HCT116 (cell line): ENCODE data around the gene PSMG3. TPM values are rescaled to one million over a fixed set of nuclear protein-coding genes. Genes with fewer than 3 reads are reported as not detected.

Experiments used
- ATAC-seq: fragments of 200-7000 bp; cut with Tn5 transposase; 2 replicates; pipeline ENCODE4 v1.9.1; 2020; ENCODE audit warnings: mild to moderate bottlenecking, moderate library complexity
- BruUV-seq: library from RNA; stranded (reverse); fragments of 400-500 nt; replicated peaks from 2 replicates; lab custom pipeline; 2021; lab: Mats Ljungman, UMichigan
- CTCF ChIA-PET: fragments of 300-600 bp; sonication (Branson Sonifier 250); formaldehyde crosslinking; loops from one replicate; lab custom pipeline; 2021; ENCODE audit warnings: antibody characterized with exemption; lab: Charles Lee
- POLR2A ChIA-PET: fragments of 300-600, 350-600 bp; sonication (Branson Sonifier 250); formaldehyde crosslinking; loops from one replicate; lab custom pipeline; 2021; ENCODE audit warnings: antibody characterized with exemption; lab: Charles Lee
- RAD21 ChIA-PET, 2 experiments: fragments of 300-600 bp; sonication (Branson Sonifier 250); formaldehyde crosslinking; loops; one replicate each; lab custom pipeline; 2023; ENCODE audit warnings: low total read pairs in 2 of 2; ENCODE audit not compliant: uncharacterized antibody in 2 of 2, unreplicated experiment in 2 of 2, low non-redundant PET in 1 of 2; lab: Charles Lee
- DNase-seq: peaks from one replicate; pipeline ENCODE4 v3.0.0-alpha.2; 2010; ENCODE audit warnings: low read depth, low spot score
- H2AFZ ChIP-seq: fragments of 200-600 bp; shearing (Covaris generic), sonication (generic); 2 replicates; pipeline ENCODE4 v1.6.1; 2017; ENCODE audit warnings: low read depth, mixed run types, mixed read lengths, antibody characterized with exemption, low read length; ENCODE audit not compliant: poor library complexity, severe bottlenecking
- H3K27ac ChIP-seq: 2 replicates; pipeline ENCODE4 v1.5.1; 2012; ENCODE audit warnings: low read depth, low read length
- H3K27me3 ChIP-seq: fragments of 200-600 bp; sonication (generic); 2 replicates; pipeline ENCODE4 v1.6.1; 2016; ENCODE audit warnings: mixed run types, low read length, mixed read lengths; ENCODE audit not compliant: insufficient read depth
- H3K36me3 ChIP-seq, 2 experiments: fragments of 200-500 bp in 1 of 2; fragments of 200-600 bp in 1 of 2; sonication (Bioruptor generic) in 1 of 2; sonication (generic) in 1 of 2; 2 replicates each; pipeline versions ENCODE4 v1.5.1 to v1.6.1; 2014 to 2016; ENCODE audit warnings: low read length in 2 of 2, inconsistent platforms in 1 of 2, mixed read lengths in 1 of 2, mixed run types in 1 of 2; ENCODE audit not compliant: insufficient read depth in 2 of 2, control insufficient read depth in 1 of 2
- H3K4me1 ChIP-seq, 2 experiments: fragments of 200-600 bp in 1 of 2; sonication (generic) in 1 of 2; 2 replicates each; pipeline versions ENCODE4 v1.5.1 to v1.6.1; 2012 to 2017; ENCODE audit warnings: low read length in 2 of 2, inconsistent platforms in 1 of 2, mild to moderate bottlenecking in 1 of 2, mixed read lengths in 1 of 2, mixed run types in 1 of 2, moderate library complexity in 1 of 2; ENCODE audit not compliant: insufficient read depth in 2 of 2, control insufficient read depth in 1 of 2
- H3K4me2 ChIP-seq: fragments of 200-600 bp; sonication (generic); 2 replicates; pipeline ENCODE4 v1.6.1; 2017; ENCODE audit warnings: mixed run types, low read length, mixed read lengths
- H3K4me3 ChIP-seq, 2 experiments: fragments of 200-600 bp in 1 of 2; sonication (generic) in 1 of 2; replicated peaks in 1 of 2; 2 replicates each; pipeline ENCODE4 v1.5.1; 2011 to 2016; ENCODE audit warnings: low read length in 2 of 2, control low read depth in 1 of 2, low read depth in 1 of 2, mild to moderate bottlenecking in 1 of 2, mixed read lengths in 1 of 2, mixed run types in 1 of 2
- H3K79me2 ChIP-seq: fragments of 200-600 bp; sonication (generic); 2 replicates; pipeline ENCODE4 v1.6.1; 2017; ENCODE audit warnings: mild to moderate bottlenecking, mixed run types, low read length, moderate library complexity, mixed read lengths; ENCODE audit not compliant: insufficient read depth
- H3K9ac ChIP-seq: fragments of 200-600 bp; sonication (generic); 2 replicates; pipeline ENCODE4 v1.6.1; 2016; ENCODE audit warnings: low read length, mixed read lengths
- H3K9me2 ChIP-seq: fragments of 200-600 bp; sonication (generic), shearing (Covaris generic); 2 replicates; pipeline ENCODE4 v1.6.1; 2017; ENCODE audit warnings: mixed run types, mild to moderate bottlenecking, moderate library complexity; ENCODE audit not compliant: insufficient read depth
- H3K9me3 ChIP-seq, 2 experiments: fragments of 200-500 bp in 1 of 2; fragments of 200-600 bp in 1 of 2; sonication (Bioruptor generic) in 1 of 2; sonication (generic) in 1 of 2; 2 replicates each; pipeline ENCODE4 v1.6.1; 2014 to 2017; ENCODE audit warnings: low read length in 2 of 2, mixed read lengths in 2 of 2, inconsistent platforms in 1 of 2, low read depth in 1 of 2, mild to moderate bottlenecking in 1 of 2, mixed run types in 1 of 2, moderate library complexity in 1 of 2; ENCODE audit not compliant: control insufficient read depth in 1 of 2, insufficient read depth in 1 of 2
- H4K20me1 ChIP-seq: fragments of 200-600 bp; sonication (generic), shearing (Covaris generic); 2 replicates; pipeline ENCODE4 v1.6.1; 2017; ENCODE audit warnings: mixed run types, mild to moderate bottlenecking, moderate library complexity; ENCODE audit not compliant: insufficient read depth
- CEBPB ChIP-seq: IDR thresholded peaks from 2 replicates; pipeline ENCODE4 v1.6.1; 2012; ENCODE audit warnings: low read depth
- EGR1 ChIP-seq: IDR thresholded peaks from 2 replicates; pipeline ENCODE4 v1.6.1; 2012; ENCODE audit warnings: low read depth
- ELF1 ChIP-seq: IDR thresholded peaks from 2 replicates; pipeline ENCODE4 v1.6.1; 2012; ENCODE audit warnings: low read depth, borderline replicate concordance
- EZH2 ChIP-seq: fragments of 200-600 bp; sonication (generic); IDR thresholded peaks from 2 replicates; pipeline ENCODE4 v1.6.1; 2017; ENCODE audit warnings: antibody characterized with exemption, mixed run types
- EZH2phosphoT487 ChIP-seq: fragments of 200-600 bp; IDR thresholded peaks from 2 replicates; pipeline ENCODE4 v1.6.1; 2018; ENCODE audit warnings: antibody characterized with exemption, borderline replicate concordance
- JUND ChIP-seq: IDR thresholded peaks from 2 replicates; pipeline ENCODE4 v1.6.1; 2012
- POLR2AphosphoS5 ChIP-seq: IDR thresholded peaks from 2 replicates; pipeline ENCODE4 v1.6.1; 2011; ENCODE audit warnings: mild to moderate bottlenecking, low read depth, low read length, moderate library complexity
- RAD21 ChIP-seq: IDR thresholded peaks from 2 replicates; pipeline ENCODE4 v1.6.1; 2012; ENCODE audit warnings: low read depth, mild to moderate bottlenecking
- TCF7L2 ChIP-seq: IDR thresholded peaks from 2 replicates; pipeline ENCODE4 v1.7.0; 2011; ENCODE audit warnings: borderline replicate concordance, inconsistent platforms; ENCODE audit not compliant: insufficient read depth, insufficient read length; ENCODE audit errors: extremely low read depth
- YY1 ChIP-seq: IDR thresholded peaks from 2 replicates; pipeline ENCODE4 v1.6.1; 2011; ENCODE audit warnings: low read length, low read depth, moderate library complexity, mild to moderate bottlenecking; ENCODE audit not compliant: insufficient replicate concordance; ENCODE audit errors: extremely low read depth
- intact Hi-C: fragments of 100-400 bp; cut with micrococcal nuclease; formaldehyde crosslinking; loops from 2 replicates; pipeline ENCODE4 v1.10.0; 2022
- total RNA-seq: library from RNA; stranded (reverse); gene quantifications from one replicate; pipeline ENCODE4 v1.2.1, GENCODE V29; 2021; ENCODE audit not compliant: unreplicated experiment
- TF ChIP-seq, protein P1 (sequence below): IDR thresholded peaks from 2 replicates; pipeline ENCODE4 v1.6.1; 2012; ENCODE audit warnings: low read depth
- TF ChIP-seq, protein P2 (sequence below), 3 experiments: fragments of 200-600 bp in 1 of 3; sonication (generic) in 1 of 3; IDR thresholded peaks in 2 of 3; conservative IDR thresholded peaks in 1 of 3; 2 replicates each; pipeline ENCODE4 v1.5.1; 2012 to 2017; ENCODE audit warnings: low read depth in 2 of 3, low read length in 2 of 3, antibody characterized with exemption in 1 of 3, borderline replicate concordance in 1 of 3, control low read depth in 1 of 3, mild to moderate bottlenecking in 1 of 3, mixed read lengths in 1 of 3, mixed run types in 1 of 3, moderate library complexity in 1 of 3; ENCODE audit not compliant: insufficient read depth in 1 of 3
- TF ChIP-seq, protein P3 (sequence below): IDR thresholded peaks from 2 replicates; pipeline ENCODE4 v1.6.1; 2012
- TF ChIP-seq, protein P4 (sequence below): IDR thresholded peaks from 2 replicates; pipeline ENCODE4 v1.6.1; 2012

The PSMG3 gene
- total RNA-seq, 1 experiment from 2014 or later = 60.9 TPM

DNA sequence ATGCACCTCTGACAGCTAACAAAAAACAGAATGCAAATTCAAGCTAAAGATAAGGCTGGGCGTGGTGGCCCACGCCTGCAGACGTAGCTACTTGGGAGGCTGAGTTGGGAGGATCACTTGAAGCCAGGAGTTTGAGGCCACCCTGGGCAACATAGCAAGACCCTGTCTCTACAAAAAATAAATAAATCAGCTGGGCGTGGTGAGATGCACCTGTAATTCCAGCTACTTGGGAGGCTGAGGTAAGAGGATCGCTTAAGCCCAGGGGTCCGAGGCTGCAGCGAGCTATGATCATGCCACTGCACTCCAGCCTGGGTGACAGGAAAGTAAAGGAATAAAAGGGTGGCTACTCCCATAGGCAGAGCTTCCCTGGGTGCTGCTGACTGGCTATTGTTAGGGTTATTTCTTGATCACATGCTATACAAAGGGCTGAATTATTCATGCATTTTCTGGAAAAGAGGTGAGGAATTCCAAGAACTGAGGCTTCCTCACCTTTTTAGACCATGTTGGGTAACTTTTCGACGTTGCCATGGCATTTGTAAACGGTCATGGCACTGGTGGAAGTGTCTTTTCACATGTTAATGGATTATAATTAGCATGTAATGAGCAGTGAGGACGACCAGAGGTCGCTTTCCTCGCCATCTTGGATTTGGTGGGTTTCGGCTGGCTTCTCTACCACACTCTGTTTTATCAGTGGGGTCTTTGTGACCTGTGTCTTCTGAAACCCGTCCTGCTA lies 6.9 kb upstream of the PSMG3 start (continued):
- TF ChIP-seq, protein P1, sequence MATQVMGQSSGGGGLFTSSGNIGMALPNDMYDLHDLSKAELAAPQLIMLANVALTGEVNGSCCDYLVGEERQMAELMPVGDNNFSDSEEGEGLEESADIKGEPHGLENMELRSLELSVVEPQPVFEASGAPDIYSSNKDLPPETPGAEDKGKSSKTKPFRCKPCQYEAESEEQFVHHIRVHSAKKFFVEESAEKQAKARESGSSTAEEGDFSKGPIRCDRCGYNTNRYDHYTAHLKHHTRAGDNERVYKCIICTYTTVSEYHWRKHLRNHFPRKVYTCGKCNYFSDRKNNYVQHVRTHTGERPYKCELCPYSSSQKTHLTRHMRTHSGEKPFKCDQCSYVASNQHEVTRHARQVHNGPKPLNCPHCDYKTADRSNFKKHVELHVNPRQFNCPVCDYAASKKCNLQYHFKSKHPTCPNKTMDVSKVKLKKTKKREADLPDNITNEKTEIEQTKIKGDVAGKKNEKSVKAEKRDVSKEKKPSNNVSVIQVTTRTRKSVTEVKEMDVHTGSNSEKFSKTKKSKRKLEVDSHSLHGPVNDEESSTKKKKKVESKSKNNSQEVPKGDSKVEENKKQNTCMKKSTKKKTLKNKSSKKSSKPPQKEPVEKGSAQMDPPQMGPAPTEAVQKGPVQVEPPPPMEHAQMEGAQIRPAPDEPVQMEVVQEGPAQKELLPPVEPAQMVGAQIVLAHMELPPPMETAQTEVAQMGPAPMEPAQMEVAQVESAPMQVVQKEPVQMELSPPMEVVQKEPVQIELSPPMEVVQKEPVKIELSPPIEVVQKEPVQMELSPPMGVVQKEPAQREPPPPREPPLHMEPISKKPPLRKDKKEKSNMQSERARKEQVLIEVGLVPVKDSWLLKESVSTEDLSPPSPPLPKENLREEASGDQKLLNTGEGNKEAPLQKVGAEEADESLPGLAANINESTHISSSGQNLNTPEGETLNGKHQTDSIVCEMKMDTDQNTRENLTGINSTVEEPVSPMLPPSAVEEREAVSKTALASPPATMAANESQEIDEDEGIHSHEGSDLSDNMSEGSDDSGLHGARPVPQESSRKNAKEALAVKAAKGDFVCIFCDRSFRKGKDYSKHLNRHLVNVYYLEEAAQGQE = no peak
- TF ChIP-seq JUND = no peak
- no peak for TF ChIP-seq RAD21
- TF ChIP-seq, protein P2, sequence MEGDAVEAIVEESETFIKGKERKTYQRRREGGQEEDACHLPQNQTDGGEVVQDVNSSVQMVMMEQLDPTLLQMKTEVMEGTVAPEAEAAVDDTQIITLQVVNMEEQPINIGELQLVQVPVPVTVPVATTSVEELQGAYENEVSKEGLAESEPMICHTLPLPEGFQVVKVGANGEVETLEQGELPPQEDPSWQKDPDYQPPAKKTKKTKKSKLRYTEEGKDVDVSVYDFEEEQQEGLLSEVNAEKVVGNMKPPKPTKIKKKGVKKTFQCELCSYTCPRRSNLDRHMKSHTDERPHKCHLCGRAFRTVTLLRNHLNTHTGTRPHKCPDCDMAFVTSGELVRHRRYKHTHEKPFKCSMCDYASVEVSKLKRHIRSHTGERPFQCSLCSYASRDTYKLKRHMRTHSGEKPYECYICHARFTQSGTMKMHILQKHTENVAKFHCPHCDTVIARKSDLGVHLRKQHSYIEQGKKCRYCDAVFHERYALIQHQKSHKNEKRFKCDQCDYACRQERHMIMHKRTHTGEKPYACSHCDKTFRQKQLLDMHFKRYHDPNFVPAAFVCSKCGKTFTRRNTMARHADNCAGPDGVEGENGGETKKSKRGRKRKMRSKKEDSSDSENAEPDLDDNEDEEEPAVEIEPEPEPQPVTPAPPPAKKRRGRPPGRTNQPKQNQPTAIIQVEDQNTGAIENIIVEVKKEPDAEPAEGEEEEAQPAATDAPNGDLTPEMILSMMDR (IDR thresholded peaks at IDR 0.05 in 2 of 3, conservative IDR thresholded peaks at IDR 0.05 in 1 of 3; ENCODE audit: borderline replicate concordance in 1 of 3, insufficient read depth in 1 of 3, low read depth in 2 of 3, low read length in 2 of 3) = no peak
- no peak for TF ChIP-seq ELF1

DNA sequence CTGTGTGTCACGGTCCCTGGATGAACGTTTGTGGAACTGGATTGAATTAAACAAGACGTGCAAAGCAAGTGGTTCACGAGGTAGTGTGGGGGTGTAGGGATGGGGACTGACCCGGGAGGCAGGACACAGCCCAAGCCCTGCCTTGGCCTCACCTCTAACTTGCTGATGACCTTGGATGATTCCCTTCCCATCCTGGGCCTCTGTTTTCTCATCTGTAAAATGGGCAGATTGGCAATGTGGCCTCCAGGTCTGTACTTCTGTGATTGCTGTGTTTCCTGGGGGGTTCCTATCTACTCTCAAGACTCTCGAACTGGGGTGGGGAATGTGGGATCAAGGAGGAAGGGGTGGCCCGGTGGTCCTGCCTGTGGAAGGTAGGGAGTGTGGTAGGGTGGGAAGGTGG lies 6.0 kb upstream of the PSMG3 start:
- Histone ChIP-seq H3K4me2 (no peak overlapping the region), H3K79me2 (no peaks in the 10 kb centered on the region), H3K4me3 (no peak overlapping the region), H4K20me1 (no peaks in the 10 kb centered on the region), H3K27ac (no peak overlapping the region), H3K9ac (no peak overlapping the region), H3K27me3 (no peaks in the 10 kb centered on the region), H3K36me3 (no peaks in the 10 kb centered on the region), H3K9me3 (no peaks in the 10 kb centered on the region), H3K4me1 (peaks cover 7 to 18% of the 10 kb centered on the region in 2 experiments), H3K9me2 (no peaks in the 10 kb centered on the region; the same call in 1 of the 2 replicates), H2AFZ (no peak overlapping the region)
- ChIA-PET POLR2A (no interaction called here), RAD21 (no interaction called here), CTCF (no interaction called here)
- intact Hi-C loops = loop anchor here (5.0 to 10.0 kb wide), 3 partner anchors 159 to 891 kb away; no protein-coding TSS in a partner anchor
- DNase-seq (no peak), ATAC-seq (no peak)
- BruUV-seq = no TSS peak
- TF ChIP-seq, protein P3, sequence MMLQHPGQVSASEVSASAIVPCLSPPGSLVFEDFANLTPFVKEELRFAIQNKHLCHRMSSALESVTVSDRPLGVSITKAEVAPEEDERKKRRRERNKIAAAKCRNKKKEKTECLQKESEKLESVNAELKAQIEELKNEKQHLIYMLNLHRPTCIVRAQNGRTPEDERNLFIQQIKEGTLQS = no peak
- no peak for TF ChIP-seq EGR1
- no peak for TF ChIP-seq POLR2AphosphoS5
- TF ChIP-seq EZH2phosphoT487 = no peak
- TF ChIP-seq EZH2 = no peak
- no peak for TF ChIP-seq ELF1
- TF ChIP-seq, protein P4, sequence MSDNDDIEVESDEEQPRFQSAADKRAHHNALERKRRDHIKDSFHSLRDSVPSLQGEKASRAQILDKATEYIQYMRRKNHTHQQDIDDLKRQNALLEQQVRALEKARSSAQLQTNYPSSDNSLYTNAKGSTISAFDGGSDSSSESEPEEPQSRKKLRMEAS = no peak
- no peak for TF ChIP-seq RAD21
- TF ChIP-seq TCF7L2 = no peak
- TF ChIP-seq, protein P1 = no peak
- no peak for TF ChIP-seq YY1
- no peak for TF ChIP-seq CEBPB
